Endothelial cell of umbilical vein (primary cell): ENCODE results near the gene FAM163A. TPM values are rescaled to one million over a fixed set of nuclear protein-coding genes. Genes with fewer than 3 reads are reported as not detected.

Source experiments
- BruUV-seq: library from RNA; stranded (reverse); fragments of 400-500 nt; replicated peaks from 2 replicates; lab custom pipeline; 2021; lab: Mats Ljungman, UMichigan
- CTCF ChIA-PET: fragments of 300-600, 350-600 bp; sonication (Branson Sonifier 250); formaldehyde crosslinking; loops from one replicate; lab custom pipeline; 2021; ENCODE audit warnings: antibody characterized with exemption, inconsistent platforms; lab: Charles Lee
- POLR2A ChIA-PET: fragments of 300-600, 350-600 bp; sonication (Branson Sonifier 250); formaldehyde crosslinking; loops from one replicate; lab custom pipeline; 2021; ENCODE audit warnings: antibody characterized with exemption, inconsistent platforms; lab: Charles Lee
- DNase-seq: peaks from one replicate; pipeline ENCODE4 v3.0.0-alpha.2; 2011; ENCODE audit warnings: low read depth, low spot score
- FAIRE-seq: peaks from 2 replicates; lab custom pipeline; 2011; peaks lifted over from hg19 to GRCh38; lab: Jason Lieb, UNC
- H2AFZ ChIP-seq: 2 replicates; pipeline ENCODE4 v1.6.0; 2012; ENCODE audit warnings: low read depth, low read length, control low read depth, inconsistent platforms
- H3K27ac ChIP-seq: 2 replicates; pipeline ENCODE4 v1.5.1; 2011; ENCODE audit warnings: low read depth, mild to moderate bottlenecking, control low read depth, low read length, moderate library complexity; ENCODE audit not compliant: insufficient read depth
- H3K27me3 ChIP-seq, 2 experiments: 2 replicates each; pipeline versions ENCODE4 v1.6.0 to v1.6.1; 2011; ENCODE audit warnings: low read length in 2 of 2, mixed read lengths in 1 of 2; ENCODE audit not compliant: control insufficient read depth in 2 of 2, insufficient read depth in 2 of 2
- H3K36me3 ChIP-seq, 2 experiments: 2 replicates in 1 of 2; 3 replicates in 1 of 2; pipeline ENCODE4 v1.5.1; 2011; ENCODE audit warnings: low read length in 2 of 2, mild to moderate bottlenecking in 1 of 2, moderate library complexity in 1 of 2; ENCODE audit not compliant: control insufficient read depth in 2 of 2, insufficient read depth in 2 of 2; ENCODE audit errors: extremely low read depth in 1 of 2
- H3K4me1 ChIP-seq: 3 replicates; pipeline ENCODE4 v1.5.1; 2011; ENCODE audit warnings: mild to moderate bottlenecking, low read length; ENCODE audit not compliant: control insufficient read depth, insufficient read depth; ENCODE audit errors: extremely low read depth
- H3K4me2 ChIP-seq: 2 replicates; pipeline ENCODE4 v1.6.1; 2011; ENCODE audit warnings: low read length, control low read depth, mixed read lengths; ENCODE audit not compliant: insufficient read depth
- H3K4me3 ChIP-seq, 3 experiments: fragments of 200-600 bp in 1 of 3; sonication (generic), shearing (Covaris generic) in 1 of 3; replicated peaks in 1 of 3; 2 replicates each; pipeline ENCODE4 v1.5.1; 2011 to 2016; ENCODE audit warnings: control low read depth in 3 of 3, low read length in 3 of 3, mild to moderate bottlenecking in 2 of 3, inconsistent platforms in 1 of 3, low read depth in 1 of 3, moderate library complexity in 1 of 3; ENCODE audit not compliant: insufficient read depth in 1 of 3
- H3K79me2 ChIP-seq: 2 replicates; pipeline ENCODE4 v1.6.0; 2012; ENCODE audit warnings: low read length, inconsistent platforms; ENCODE audit not compliant: control insufficient read depth, insufficient read depth
- H3K9ac ChIP-seq: replicated peaks from 2 replicates; pipeline ENCODE3; 2011; ENCODE audit warnings: low read length, control low read depth; ENCODE audit not compliant: insufficient read depth; ENCODE audit errors: extremely low read depth
- H3K9me1 ChIP-seq: replicated peaks from 3 replicates; pipeline ENCODE4 v1.6.0; 2011; ENCODE audit warnings: mild to moderate bottlenecking, low read length; ENCODE audit not compliant: control insufficient read depth, insufficient read depth; ENCODE audit errors: extremely low read depth
- H3K9me3 ChIP-seq: replicated peaks from 2 replicates; pipeline ENCODE4 v1.5.1; 2012; ENCODE audit warnings: low read length, inconsistent platforms; ENCODE audit not compliant: control insufficient read depth, insufficient read depth
- H4K20me1 ChIP-seq: replicated peaks from 2 replicates; pipeline ENCODE3; 2011; ENCODE audit warnings: mild to moderate bottlenecking, low read length; ENCODE audit not compliant: control insufficient read depth, insufficient read depth; ENCODE audit errors: extremely low read depth
- EZH2 ChIP-seq: IDR thresholded peaks from 2 replicates; pipeline ENCODE4 v1.6.1; 2012; ENCODE audit warnings: borderline replicate concordance, low read depth, mild to moderate bottlenecking, moderate library complexity, low read length, inconsistent platforms; ENCODE audit not compliant: severe bottlenecking
- FOS ChIP-seq: IDR thresholded peaks from 2 replicates; pipeline ENCODE4 v1.6.1; 2011; ENCODE audit warnings: mild to moderate bottlenecking, low read length, moderate library complexity, borderline replicate concordance; ENCODE audit not compliant: insufficient read depth
- GATA2 ChIP-seq: IDR thresholded peaks from 2 replicates; pipeline ENCODE4 v1.7.0; 2011; ENCODE audit warnings: low read depth, mild to moderate bottlenecking, moderate library complexity, mixed read lengths, low read length; ENCODE audit not compliant: insufficient read length, insufficient read depth
- JUN ChIP-seq: IDR thresholded peaks from 2 replicates; pipeline ENCODE4 v1.6.1; 2011; ENCODE audit warnings: borderline replicate concordance, low read depth; ENCODE audit not compliant: insufficient read length, insufficient read depth
- MAX ChIP-seq: IDR thresholded peaks from 2 replicates; pipeline ENCODE4 v1.6.1; 2011; ENCODE audit not compliant: insufficient read depth, insufficient read length
- MYC ChIP-seq: IDR thresholded peaks from one replicate; pipeline ENCODE4 v1.6.1; 2011; ENCODE audit warnings: mild to moderate bottlenecking, low read depth, low read length
- POLR2A ChIP-seq: IDR thresholded peaks from 2 replicates; pipeline ENCODE4 v1.6.1; 2012; ENCODE audit warnings: low read depth, mild to moderate bottlenecking, control low read depth, low read length
- POLR2AphosphoS5 ChIP-seq: IDR thresholded peaks from 2 replicates; pipeline ENCODE4 v1.6.1; 2012; ENCODE audit warnings: low read depth, mild to moderate bottlenecking, control low read depth, low read length, moderate library complexity; ENCODE audit not compliant: insufficient read depth
- dilution Hi-C: fragments of 300-500 bp; cut with MboI; formaldehyde crosslinking; loops from one replicate; pipeline ENCODE4 v1.15.0; 2019; ENCODE audit warnings: low sequenced_read_pairs; ENCODE audit not compliant: extremely low pct_ligation_motif_present
- intact Hi-C: fragments of 100-400 bp; cut with micrococcal nuclease; formaldehyde crosslinking; loops from one replicate; pipeline ENCODE4 v1.10.0; 2022
- polyA plus RNA-seq, 4 experiments: library from polyadenylated mRNA; depleted of rRNA in 3 of 4; stranded (reverse) in 3 of 4; unstranded in 1 of 4; fragments of >200 nt; gene quantifications; 2 replicates each; pipeline versions ENCODE4 v1.2.1 to v1.2.3, GENCODE V29; 2011 to 2012; ENCODE audit warnings: missing spikeins in 1 of 4
- total RNA-seq: library from RNA; stranded (reverse); gene quantifications from 2 replicates; pipeline ENCODE4 v1.2.3, GENCODE V29; 2021
- TF ChIP-seq, protein P1 (sequence below), 2 donors: IDR thresholded peaks; 1 replicate in 1 of 2; 2 replicates in 1 of 2; pipeline ENCODE4 v1.5.1; 2011; ENCODE audit warnings: low read length in 2 of 2, mild to moderate bottlenecking in 2 of 2, moderate library complexity in 2 of 2, control low read depth in 1 of 2, inconsistent platforms in 1 of 2, low read depth in 1 of 2; ENCODE audit not compliant: insufficient read depth in 1 of 2; ENCODE audit errors: extremely low read depth in 1 of 2

The FAM163A gene
- total and polyA plus RNA-seq, 2 donors (not counting 3 experiments of a cell fraction or from before 2014, with no cell fraction given) = not detected

DNA sequence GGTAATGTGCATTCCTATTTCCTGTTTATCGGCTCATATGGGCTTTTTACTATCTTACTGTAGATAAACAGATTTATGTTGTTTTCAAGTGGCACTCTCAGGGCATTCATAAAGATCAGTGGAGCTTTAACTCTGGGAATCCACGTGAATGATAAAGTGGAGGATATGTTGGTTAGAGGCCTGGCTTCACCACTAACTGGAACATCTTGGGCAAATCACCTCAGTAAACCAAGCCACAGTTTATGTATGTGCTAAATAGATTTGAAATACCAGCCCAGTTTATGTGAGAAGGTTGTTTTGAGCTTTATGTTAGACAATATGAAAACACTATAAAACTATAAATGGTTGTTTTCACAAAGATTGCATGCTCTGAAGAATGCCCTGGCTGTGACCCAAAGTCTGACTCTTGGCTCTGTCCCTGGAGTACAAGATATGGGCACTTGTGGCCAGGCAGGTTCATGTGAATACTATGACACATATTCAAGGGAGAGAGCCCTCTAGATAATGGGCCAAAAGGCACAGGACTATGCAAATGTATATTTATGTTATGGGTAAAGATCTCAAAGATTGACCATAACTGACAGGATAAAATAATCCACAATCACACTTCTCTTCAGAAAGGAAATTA is 36.7 kb downstream of the FAM163A start:
- Histone ChIP-seq H3K79me2 (no peaks in the 10 kb centered on the region), H2AFZ (no peak overlapping the region), H3K4me2 (no peak overlapping the region), H3K9me1 (no peaks in the 10 kb centered on the region), H3K9ac (no peak overlapping the region), H4K20me1 (no peaks in the 10 kb centered on the region), H3K4me1 (no peaks in the 10 kb centered on the region), H3K36me3 (no peaks in the 10 kb centered on the region), H3K9me3 (no peaks in the 10 kb centered on the region), H3K27me3 (peaks cover 0 to 7% of the 10 kb centered on the region in 2 experiments), H3K4me3 (no peak overlapping the region), H3K27ac (no peak overlapping the region)
- TF ChIP-seq EZH2 (peak; percentile 1), MAX (no peak), GATA2 (no peak), POLR2AphosphoS5 (no peak), MYC (no peak), FOS (no peak), POLR2A (no peak), JUN (no peak)
- TF ChIP-seq, protein P1, sequence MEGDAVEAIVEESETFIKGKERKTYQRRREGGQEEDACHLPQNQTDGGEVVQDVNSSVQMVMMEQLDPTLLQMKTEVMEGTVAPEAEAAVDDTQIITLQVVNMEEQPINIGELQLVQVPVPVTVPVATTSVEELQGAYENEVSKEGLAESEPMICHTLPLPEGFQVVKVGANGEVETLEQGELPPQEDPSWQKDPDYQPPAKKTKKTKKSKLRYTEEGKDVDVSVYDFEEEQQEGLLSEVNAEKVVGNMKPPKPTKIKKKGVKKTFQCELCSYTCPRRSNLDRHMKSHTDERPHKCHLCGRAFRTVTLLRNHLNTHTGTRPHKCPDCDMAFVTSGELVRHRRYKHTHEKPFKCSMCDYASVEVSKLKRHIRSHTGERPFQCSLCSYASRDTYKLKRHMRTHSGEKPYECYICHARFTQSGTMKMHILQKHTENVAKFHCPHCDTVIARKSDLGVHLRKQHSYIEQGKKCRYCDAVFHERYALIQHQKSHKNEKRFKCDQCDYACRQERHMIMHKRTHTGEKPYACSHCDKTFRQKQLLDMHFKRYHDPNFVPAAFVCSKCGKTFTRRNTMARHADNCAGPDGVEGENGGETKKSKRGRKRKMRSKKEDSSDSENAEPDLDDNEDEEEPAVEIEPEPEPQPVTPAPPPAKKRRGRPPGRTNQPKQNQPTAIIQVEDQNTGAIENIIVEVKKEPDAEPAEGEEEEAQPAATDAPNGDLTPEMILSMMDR (IDR thresholded peaks at IDR 0.05; ENCODE audit: extremely low read depth in 1 of 2, insufficient read depth in 1 of 2, low read depth in 1 of 2, low read length in 2 of 2) = no peak
- peak; percentile 61 for DNase-seq
- ChIA-PET POLR2A (no interaction called here), CTCF (interaction anchor here (1.1 to 1.2 kb wide), 2 partner anchors 18 to 35 kb away, joined by 3 to 5 read pairs; no protein-coding TSS in a partner anchor)
- BruUV-seq = no TSS peak
- dilution Hi-C loops = no loop called here
- intact Hi-C loops = no loop called here
- no peak for FAIRE-seq
